Ovary (tissue), 3 donors: Measurements from ENCODE around the gene PANK1.

Experiments
- CTCF ChIP-seq, 3 donors: fragments of 450-650 bp in 2 of 3; fragments of 200-600 bp in 1 of 3; IDR thresholded peaks; one replicate each; pipeline versions ENCODE4 v1.5.1 to v1.8.0; 2016 to 2022; ENCODE audit warnings: antibody characterized with exemption in 3 of 3, mild to moderate bottlenecking in 1 of 3
- POLR2A ChIP-seq: fragments of 450-650 bp; IDR thresholded peaks from one replicate; pipeline ENCODE4 v1.6.1; 2017; ENCODE audit warnings: antibody characterized with exemption, mild to moderate bottlenecking, moderate library complexity
- donor health status: DM: no; HTN: no; CAD: no.

- TF ChIP-seq POLR2A, result no peak
- TF ChIP-seq CTCF (IDR thresholded peaks at IDR 0.05), result no peak
Measured at GRCh38 chr10:89655722-89656121, 10.7 kb upstream of the PANK1 start.
